Fibroblast of skin of right quadriceps (primary cell): ENCODE results near the gene SHB.

Experiments
- DNase-seq: peaks from one replicate; pipeline ENCODE4 v3.0.0-alpha.2; 2013

The SHB gene

GRCh38 chr9:38085308-38085707 is 16.3 kb upstream of the SHB start:
- DNase-seq = no peak

GRCh38 chr9:38084556-38084880 is 15.5 kb upstream of the SHB start:
- no peak for DNase-seq

GRCh38 chr9:38083858-38084555 is 15.0 kb upstream of the SHB start:
- peak; percentile 22 for DNase-seq

- peak; percentile 35 for DNase-seq
These were observed 13.6 kb upstream of the SHB start for GRCh38 chr9:38082446-38083287.

- DNase-seq = peak; percentile 35
These were observed 12.5 kb upstream of the SHB start for GRCh38 chr9:38081356-38082108.

- peak; percentile 61 for DNase-seq
These were observed 10.5 kb upstream of the SHB start for GRCh38 chr9:38079461-38080031.

- no peak for DNase-seq
These were observed 6.2 kb upstream of the SHB start for GRCh38 chr9:38075272-38075671.

GRCh38 chr9:38074441-38074961 is 5.5 kb upstream of the SHB start:
- DNase-seq = peak; percentile 81

- DNase-seq = no peak
These were observed 4.9 kb upstream of the SHB start for GRCh38 chr9:38073882-38074281.

- no peak for DNase-seq
These were observed 2.6 kb upstream of the SHB start for GRCh38 chr9:38071470-38072134.

GRCh38 chr9:38067859-38068681 is 957 bp downstream of the SHB start:
- no peak for DNase-seq

- no peak for DNase-seq
These were observed 1.8 kb downstream of the SHB start for GRCh38 chr9:38066914-38067858.

GRCh38 chr9:38066197-38066913 is 2.7 kb downstream of the SHB start:
- DNase-seq = no peak

- no peak for DNase-seq
These were observed 3.5 kb downstream of the SHB start for GRCh38 chr9:38065369-38066075.

- DNase-seq = no peak
These were observed 4.1 kb downstream of the SHB start for GRCh38 chr9:38064842-38065368.

GRCh38 chr9:38063363-38063707 is 5.7 kb downstream of the SHB start:
- DNase-seq = no peak

GRCh38 chr9:38062498-38063362 is 6.3 kb downstream of the SHB start:
- DNase-seq = peak; percentile 90

GRCh38 chr9:38062106-38062497 is 6.9 kb downstream of the SHB start:
- no peak for DNase-seq
